ENCODE results near the gene GRK1. TPM values are rescaled to one million over a fixed set of nuclear protein-coding genes. Genes with fewer than 3 reads are reported as not detected.

GRK1 gene
- total RNA-seq, 1 donor from 2014 or later = not detected

- Histone ChIP-seq H3K9me3 (ENCODE audit: insufficient read depth, low read depth, low read length) (no peaks in the 10 kb centered on the region), H3K27me3 (ENCODE audit: insufficient read depth, low read length) (no peaks in the 10 kb centered on the region), H3K4me2 (ENCODE audit: low read length) (no peak overlapping the region), H4K20me1 (ENCODE audit: insufficient read depth, low read length) (no peaks in the 10 kb centered on the region), H3K4me1 (ENCODE audit: insufficient read depth, low read length) (peaks cover 5% of the 10 kb centered on the region), H3K27ac (ENCODE audit: low read depth, low read length) (no peak overlapping the region), H3K79me2 (ENCODE audit: insufficient read depth, low read length) (no peaks in the 10 kb centered on the region), H3K9ac (ENCODE audit: low read length) (no peak overlapping the region), H3K4me3 (ENCODE audit: insufficient read depth, low read depth, low read length) (no peak overlapping the region), H3K36me3 (ENCODE audit: insufficient read depth, low read length) (no peaks in the 10 kb centered on the region), H2AFZ (ENCODE audit: low read depth, low read length) (no peak overlapping the region)
- FAIRE-seq (no peak), DNase-seq (ENCODE audit: low read depth) (no peak)
- H3K4me1 Mint-ChIP-seq (ENCODE audit: low read depth, unreplicated experiment) = peaks cover 6% of the 10 kb centered on the region
- H3K9me3 Mint-ChIP-seq (ENCODE audit: unreplicated experiment) = no peaks in the 10 kb centered on the region
- peaks cover 2% of the 10 kb centered on the region for H3K36me3 Mint-ChIP-seq (ENCODE audit: low read depth, unreplicated experiment)
- H3K27me3 Mint-ChIP-seq (ENCODE audit: low read depth, unreplicated experiment) = no peaks in the 10 kb centered on the region
- TF ChIP-seq CTCF (IDR thresholded peaks at IDR 0.05; ENCODE audit: insufficient read depth, low read depth, low read length) (no peak), EZH2 (IDR thresholded peaks at IDR 0.05; ENCODE audit: insufficient read depth, low read length) (no peak)
- H3K4me3 Mint-ChIP-seq (ENCODE audit: unreplicated experiment) = no peak overlapping the region
- H3K27ac Mint-ChIP-seq (ENCODE audit: unreplicated experiment) = no peak overlapping the region
Measured at GRCh38 chr13:113651511-113652403, 15.3 kb upstream of the GRK1 start.

GRCh38 chr13:113652404-113653263 lies 14.4 kb upstream of the GRK1 start:
- H3K4me2 ChIP-seq (ENCODE audit: low read length) = no peak overlapping the region
- no peak overlapping the region for H3K27ac ChIP-seq (ENCODE audit: low read depth, low read length)
- TF ChIP-seq EZH2 (IDR thresholded peaks at IDR 0.05; ENCODE audit: insufficient read depth, low read length) (no peak), CTCF (IDR thresholded peaks at IDR 0.05; ENCODE audit: insufficient read depth, low read depth, low read length) (no peak)
- H3K36me3 ChIP-seq (ENCODE audit: insufficient read depth, low read length) = no peaks in the 10 kb centered on the region
- Mint-ChIP-seq H3K27ac (ENCODE audit: unreplicated experiment) (no peak overlapping the region), H3K4me1 (ENCODE audit: low read depth, unreplicated experiment) (peaks cover 6% of the 10 kb centered on the region), H3K36me3 (ENCODE audit: low read depth, unreplicated experiment) (peaks cover 2% of the 10 kb centered on the region), H3K9me3 (ENCODE audit: unreplicated experiment) (no peaks in the 10 kb centered on the region), H3K4me3 (ENCODE audit: unreplicated experiment) (no peak overlapping the region), H3K27me3 (ENCODE audit: low read depth, unreplicated experiment) (no peaks in the 10 kb centered on the region)
- H3K4me3 ChIP-seq (ENCODE audit: insufficient read depth, low read depth, low read length) = no peak overlapping the region
- H2AFZ ChIP-seq (ENCODE audit: low read depth, low read length) = no peak overlapping the region
- DNase-seq (ENCODE audit: low read depth) (no peak), FAIRE-seq (no peak)
- no peaks in the 10 kb centered on the region for H3K9me3 ChIP-seq (ENCODE audit: insufficient read depth, low read depth, low read length)
- no peak overlapping the region for H3K9ac ChIP-seq (ENCODE audit: low read length)
- no peaks in the 10 kb centered on the region for H3K79me2 ChIP-seq (ENCODE audit: insufficient read depth, low read length)
- H3K4me1 ChIP-seq (ENCODE audit: insufficient read depth, low read length) = no peaks in the 10 kb centered on the region
- H4K20me1 ChIP-seq (ENCODE audit: insufficient read depth, low read length) = no peaks in the 10 kb centered on the region
- H3K27me3 ChIP-seq (ENCODE audit: insufficient read depth, low read length) = no peaks in the 10 kb centered on the region
